Measurements from ENCODE around the gene INSRR. TPM values are rescaled to one million over a fixed set of nuclear protein-coding genes. Genes with fewer than 3 reads are reported as not detected.

Gene INSRR
- total RNA-seq, 2 donors from 2014 or later = not detected

GRCh38 chr1:156848461-156849150, 10.3 kb downstream of the INSRR start:
- DNase-seq = peak; percentile 52
- no peak overlapping the region for H3K4me3 ChIP-seq
- no peak overlapping the region for H3K27ac ChIP-seq
- H3K27me3 ChIP-seq = peaks cover 44% of the 10 kb centered on the region
- H3K9ac ChIP-seq (ENCODE audit: low read depth in 2 of 2, low read length in 2 of 2) = no peak overlapping the region
- TF ChIP-seq CTCF (IDR thresholded peaks at IDR 0.05) = no peak
- no peaks in the 10 kb centered on the region for H3K9me3 ChIP-seq
- no peaks in the 10 kb centered on the region for H3K4me1 ChIP-seq
- intact Hi-C loops (cut with DNase I) = no loop called here
- H3K36me3 ChIP-seq = no peaks in the 10 kb centered on the region

GRCh38 chr1:156847591-156848460, 11.1 kb downstream of the INSRR start:
- no peaks in the 10 kb centered on the region for H3K4me1 ChIP-seq
- no peaks in the 10 kb centered on the region for H3K36me3 ChIP-seq
- no peak for DNase-seq
- H3K27me3 ChIP-seq = peaks cover 46% of the 10 kb centered on the region
- no peak overlapping the region for H3K27ac ChIP-seq
- intact Hi-C loops (cut with DNase I) = no loop called here
- H3K4me3 ChIP-seq = no peak overlapping the region
- no peak for TF ChIP-seq CTCF (IDR thresholded peaks at IDR 0.05)
- no peaks in the 10 kb centered on the region for H3K9me3 ChIP-seq
- no peak overlapping the region for H3K9ac ChIP-seq (ENCODE audit: low read depth in 2 of 2, low read length in 2 of 2)

- TF ChIP-seq CTCF (IDR thresholded peaks at IDR 0.05) = no peak
- no peaks in the 10 kb centered on the region for H3K36me3 ChIP-seq
- H3K9me3 ChIP-seq = no peaks in the 10 kb centered on the region
- H3K9ac ChIP-seq (ENCODE audit: low read depth in 2 of 2, low read length in 2 of 2) = no peak overlapping the region
- no peak for DNase-seq
- H3K27me3 ChIP-seq = peaks cover 51% of the 10 kb centered on the region
- intact Hi-C loops (cut with DNase I) = no loop called here
- H3K4me1 ChIP-seq = no peaks in the 10 kb centered on the region
- no peak overlapping the region for H3K4me3 ChIP-seq
- H3K27ac ChIP-seq = no peak overlapping the region
Observed at GRCh38 chr1:156846643-156847042, 12.3 kb downstream of the INSRR start.

- H3K9me3 ChIP-seq = no peaks in the 10 kb centered on the region
- peaks cover 51% of the 10 kb centered on the region for H3K27me3 ChIP-seq
- no peak overlapping the region for H3K9ac ChIP-seq (ENCODE audit: low read depth in 2 of 2, low read length in 2 of 2)
- H3K36me3 ChIP-seq = no peaks in the 10 kb centered on the region
- intact Hi-C loops (cut with DNase I) = no loop called here
- H3K27ac ChIP-seq = no peak overlapping the region
- no peaks in the 10 kb centered on the region for H3K4me1 ChIP-seq
- TF ChIP-seq CTCF (IDR thresholded peaks at IDR 0.05) = no peak
- no peak overlapping the region for H3K4me3 ChIP-seq
- no peak for DNase-seq
Observed at GRCh38 chr1:156845953-156846545, 12.9 kb downstream of the INSRR start.

GRCh38 chr1:156845055-156845952, 13.6 kb downstream of the INSRR start:
- Histone ChIP-seq H3K9me3 (no peaks in the 10 kb centered on the region), H3K27ac (no peak overlapping the region), H3K4me3 (no peak overlapping the region), H3K9ac (ENCODE audit: low read depth in 2 of 2, low read length in 2 of 2) (no peak overlapping the region), H3K4me1 (no peaks in the 10 kb centered on the region), H3K36me3 (no peaks in the 10 kb centered on the region), H3K27me3 (peaks cover 51% of the 10 kb centered on the region)
- no peak for TF ChIP-seq CTCF (IDR thresholded peaks at IDR 0.05)
- intact Hi-C loops (cut with DNase I) = no loop called here
- DNase-seq = no peak
